ENCODE data around the gene PTPN14. TPM values are rescaled to one million over a fixed set of nuclear protein-coding genes. Genes with fewer than 3 reads are reported as not detected.

PTPN14 gene
- total and polyA plus RNA-seq, 5 donors from 2014 or later: 0.02 to 0.10 (median 0.06) TPM; not detected in 2

GRCh38 chr1:214435867-214436266 is 115.5 kb downstream of the PTPN14 start:
- H3K27ac ChIP-seq (ENCODE audit: insufficient read depth, low read length, poor library complexity, severe bottlenecking): no peak overlapping the region
- Mint-ChIP-seq H3K27me3 (no peaks in the 10 kb centered on the region), H3K27ac (no peak overlapping the region), H3K36me3 (peaks cover 3% of the 10 kb centered on the region), H3K9me3 (no peaks in the 10 kb centered on the region), H3K4me3 (no peak overlapping the region), H3K4me1 (peaks cover 7 to 29% (median 14%) of the 10 kb centered on the region in 4 donors)
- H3K9me3 ChIP-seq (ENCODE audit: control insufficient read depth in 2 of 2, low read length in 2 of 2): no peaks in the 10 kb centered on the region
- DNase-seq (no peak), ATAC-seq (ENCODE audit: low read depth in 2 of 2) (no peak)
- peaks cover 11% of the 10 kb centered on the region for H3K4me1 ChIP-seq (ENCODE audit: control insufficient read depth, insufficient read depth, low read length, poor library complexity, severe bottlenecking)
- H3K4me3 ChIP-seq (ENCODE audit: low read depth, low read length): no peak overlapping the region
- no peaks in the 10 kb centered on the region for H3K36me3 ChIP-seq (ENCODE audit: control insufficient read depth, insufficient read depth, low read length)
- no peaks in the 10 kb centered on the region for H3K27me3 ChIP-seq (ENCODE audit: control insufficient read depth, insufficient read depth, low read length)

DNA sequence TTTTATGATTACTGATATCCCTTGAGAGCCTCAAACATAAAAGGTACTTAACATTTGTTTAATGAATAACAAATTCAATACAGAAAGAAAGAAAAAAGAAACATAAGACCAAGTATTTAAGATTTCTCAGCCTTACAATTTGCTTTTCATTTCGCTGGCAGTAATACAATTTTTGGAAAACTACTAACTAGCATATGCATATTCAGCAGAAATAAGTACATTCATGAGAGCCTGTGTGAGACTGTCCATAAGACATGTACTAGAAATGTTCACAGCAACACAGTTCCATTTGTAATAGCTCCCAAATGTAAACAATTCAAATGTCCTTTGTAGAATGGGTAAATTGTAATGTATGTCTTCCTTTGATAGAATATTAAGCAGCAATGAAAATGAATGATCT is 119.2 kb downstream of the PTPN14 start:
- ATAC-seq (ENCODE audit: low read depth in 2 of 2) (no peak), DNase-seq (no peak)
- Mint-ChIP-seq H3K4me3 (no peak overlapping the region), H3K36me3 (peaks cover 3% of the 10 kb centered on the region), H3K9me3 (peaks cover 0 to 3% (median 0%) of the 10 kb centered on the region in 7 donors), H3K4me1 (peaks cover 14 to 20% (median 16%) of the 10 kb centered on the region in 4 donors), H3K27ac (no peak overlapping the region), H3K27me3 (no peaks in the 10 kb centered on the region)
- H3K4me3 ChIP-seq (ENCODE audit: low read depth, low read length): no peak overlapping the region
- no peaks in the 10 kb centered on the region for H3K36me3 ChIP-seq (ENCODE audit: control insufficient read depth, insufficient read depth, low read length)
- H3K9me3 ChIP-seq (ENCODE audit: control insufficient read depth in 2 of 2, low read length in 2 of 2): no peaks in the 10 kb centered on the region
- H3K27ac ChIP-seq (ENCODE audit: insufficient read depth, low read length, poor library complexity, severe bottlenecking): no peak overlapping the region
- H3K27me3 ChIP-seq (ENCODE audit: control insufficient read depth, insufficient read depth, low read length): no peaks in the 10 kb centered on the region
- H3K4me1 ChIP-seq (ENCODE audit: control insufficient read depth, insufficient read depth, low read length, poor library complexity, severe bottlenecking): peaks cover 19% of the 10 kb centered on the region

DNA sequence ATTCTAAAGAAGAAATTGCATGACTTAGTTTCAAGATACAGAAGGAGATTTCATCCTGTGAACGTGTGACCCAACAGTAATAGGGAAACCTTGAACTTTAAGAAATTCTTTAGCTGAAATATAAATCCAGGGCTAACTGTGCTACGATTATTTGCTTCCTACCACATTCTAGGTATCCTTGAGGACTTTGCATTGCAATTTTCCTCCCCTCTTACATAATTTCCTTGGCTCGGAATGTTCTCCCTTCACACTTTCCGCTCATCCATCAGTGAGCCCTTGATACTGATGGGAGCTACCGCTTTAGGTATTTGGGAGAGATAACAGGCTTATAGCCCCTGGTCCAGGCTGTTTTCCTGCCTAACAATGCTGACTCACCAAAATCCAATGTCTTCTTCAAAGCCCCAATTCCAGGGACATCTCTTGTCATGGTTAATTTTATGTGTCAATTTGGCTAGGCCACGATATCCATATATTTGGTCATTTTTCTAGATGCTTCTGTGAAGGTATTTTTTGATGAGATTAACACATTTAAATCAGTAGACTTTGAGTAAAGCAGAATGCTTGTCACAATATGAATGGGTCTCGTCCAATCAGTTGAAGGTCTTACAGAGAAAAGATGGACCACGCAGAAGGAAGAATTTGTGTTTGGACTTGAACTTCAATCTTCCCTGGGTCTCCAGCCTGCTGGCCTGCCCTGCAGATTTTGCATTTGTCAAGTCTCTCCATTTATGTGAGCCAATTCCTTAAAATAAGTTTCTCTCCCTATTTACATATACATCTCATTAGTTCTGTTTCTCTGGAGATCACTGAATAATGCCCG is 121.2 kb downstream of the PTPN14 start:
- Histone ChIP-seq H3K4me1 (ENCODE audit: control insufficient read depth, insufficient read depth, low read length, poor library complexity, severe bottlenecking) (peaks cover 19% of the 10 kb centered on the region), H3K27ac (ENCODE audit: insufficient read depth, low read length, poor library complexity, severe bottlenecking) (no peak overlapping the region), H3K4me3 (ENCODE audit: low read depth, low read length) (no peak overlapping the region), H3K27me3 (ENCODE audit: control insufficient read depth, insufficient read depth, low read length) (no peaks in the 10 kb centered on the region), H3K9me3 (ENCODE audit: control insufficient read depth in 2 of 2, low read length in 2 of 2) (no peaks in the 10 kb centered on the region), H3K36me3 (ENCODE audit: control insufficient read depth, insufficient read depth, low read length) (no peaks in the 10 kb centered on the region)
- Mint-ChIP-seq H3K36me3 (peaks cover 3% of the 10 kb centered on the region), H3K27ac (peak overlapping the region in 1 of 3 donors; percentile 42), H3K9me3 (peaks cover 0 to 3% (median 0%) of the 10 kb centered on the region in 7 donors), H3K4me3 (no peak overlapping the region), H3K27me3 (peaks cover 7% of the 10 kb centered on the region), H3K4me1 (peaks cover 14 to 26% (median 17%) of the 10 kb centered on the region in 4 donors)
- ATAC-seq (ENCODE audit: low read depth in 2 of 2) (no peak), DNase-seq (no peak)

- H3K27ac ChIP-seq (ENCODE audit: insufficient read depth, low read length, poor library complexity, severe bottlenecking): peak overlapping the region; percentile 44
- peak overlapping the region; percentile 26 to 70 (median 67) for H3K4me3 Mint-ChIP-seq
Observed at GRCh38 chr1:214427871-214428277, 123.5 kb downstream of the PTPN14 start.

GRCh38 chr1:214426426-214426812 is 125.0 kb downstream of the PTPN14 start:
- H3K9me3 Mint-ChIP-seq: peaks cover 0 to 3% (median 1%) of the 10 kb centered on the region in 7 donors
- H3K27me3 Mint-ChIP-seq: peaks cover 10% of the 10 kb centered on the region
- DNase-seq: no peak
- no peak for ATAC-seq (ENCODE audit: low read depth in 2 of 2)
- H3K27me3 ChIP-seq (ENCODE audit: control insufficient read depth, insufficient read depth, low read length): peaks cover 2% of the 10 kb centered on the region
- H3K27ac Mint-ChIP-seq: peak overlapping the region; percentile 23 to 70 (median 27)
- no peaks in the 10 kb centered on the region for H3K36me3 ChIP-seq (ENCODE audit: control insufficient read depth, insufficient read depth, low read length)
- no peak overlapping the region for H3K4me3 ChIP-seq (ENCODE audit: low read depth, low read length)
- H3K4me3 Mint-ChIP-seq: no peak overlapping the region
- H3K27ac ChIP-seq (ENCODE audit: insufficient read depth, low read length, poor library complexity, severe bottlenecking): no peak overlapping the region
- H3K4me1 ChIP-seq (ENCODE audit: control insufficient read depth, insufficient read depth, low read length, poor library complexity, severe bottlenecking): peaks cover 19% of the 10 kb centered on the region
- peaks cover 14 to 26% (median 17%) of the 10 kb centered on the region in 4 donors for H3K4me1 Mint-ChIP-seq
- no peaks in the 10 kb centered on the region for H3K9me3 ChIP-seq (ENCODE audit: control insufficient read depth in 2 of 2, low read length in 2 of 2)
- no peaks in the 10 kb centered on the region for H3K36me3 Mint-ChIP-seq

More at GRCh38 chr1:214427871-214428277, 123.5 kb downstream of the PTPN14 start:
- Histone ChIP-seq H3K36me3 (ENCODE audit: control insufficient read depth, insufficient read depth, low read length) (no peaks in the 10 kb centered on the region), H3K27me3 (ENCODE audit: control insufficient read depth, insufficient read depth, low read length) (no peaks in the 10 kb centered on the region), H3K4me3 (ENCODE audit: low read depth, low read length) (peak overlapping the region; percentile 60), H3K9me3 (ENCODE audit: control insufficient read depth in 2 of 2, low read length in 2 of 2) (no peaks in the 10 kb centered on the region), H3K4me1 (ENCODE audit: control insufficient read depth, insufficient read depth, low read length, poor library complexity, severe bottlenecking) (peaks cover 19% of the 10 kb centered on the region)
- Mint-ChIP-seq H3K27ac (peak overlapping the region; percentile 92 to 94 (median 93)), H3K9me3 (peaks cover 0 to 3% (median 0%) of the 10 kb centered on the region in 7 donors), H3K4me1 (peaks cover 14 to 26% (median 17%) of the 10 kb centered on the region in 4 donors), H3K36me3 (no peaks in the 10 kb centered on the region), H3K27me3 (peaks cover 10% of the 10 kb centered on the region)
- ATAC-seq (ENCODE audit: low read depth in 2 of 2): peak; percentile 97 to 98
- peak; percentile 23 to 96 (median 76) for DNase-seq

GRCh38 chr1:214425716-214426425 is 125.5 kb downstream of the PTPN14 start:
- Mint-ChIP-seq H3K27ac (peak overlapping the region; percentile 23 to 70 (median 61)), H3K9me3 (peaks cover 0 to 5% (median 1%) of the 10 kb centered on the region in 7 donors), H3K36me3 (no peaks in the 10 kb centered on the region), H3K4me3 (no peak overlapping the region), H3K27me3 (peaks cover 10% of the 10 kb centered on the region), H3K4me1 (peaks cover 14 to 26% (median 17%) of the 10 kb centered on the region in 4 donors)
- Histone ChIP-seq H3K4me3 (ENCODE audit: low read depth, low read length) (no peak overlapping the region), H3K9me3 (ENCODE audit: control insufficient read depth in 2 of 2, low read length in 2 of 2) (no peaks in the 10 kb centered on the region), H3K4me1 (ENCODE audit: control insufficient read depth, insufficient read depth, low read length, poor library complexity, severe bottlenecking) (peaks cover 19% of the 10 kb centered on the region), H3K27me3 (ENCODE audit: control insufficient read depth, insufficient read depth, low read length) (peaks cover 2% of the 10 kb centered on the region), H3K27ac (ENCODE audit: insufficient read depth, low read length, poor library complexity, severe bottlenecking) (no peak overlapping the region), H3K36me3 (ENCODE audit: control insufficient read depth, insufficient read depth, low read length) (no peaks in the 10 kb centered on the region)
- DNase-seq (no peak), ATAC-seq (ENCODE audit: low read depth in 2 of 2) (no peak)

GRCh38 chr1:214425101-214425500 is 126.3 kb downstream of the PTPN14 start:
- no peak for ATAC-seq (ENCODE audit: low read depth in 2 of 2)
- Mint-ChIP-seq H3K4me1 (peaks cover 14 to 26% (median 17%) of the 10 kb centered on the region in 4 donors), H3K27ac (peak overlapping the region in 1 of 3 donors; percentile 65)

More at GRCh38 chr1:214425101-214425500, 126.3 kb downstream of the PTPN14 start:
- H3K36me3 Mint-ChIP-seq: no peaks in the 10 kb centered on the region
- DNase-seq: no peak
- Histone ChIP-seq H3K4me3 (ENCODE audit: low read depth, low read length) (no peak overlapping the region), H3K4me1 (ENCODE audit: control insufficient read depth, insufficient read depth, low read length, poor library complexity, severe bottlenecking) (peaks cover 19% of the 10 kb centered on the region), H3K9me3 (ENCODE audit: control insufficient read depth in 2 of 2, low read length in 2 of 2) (no peaks in the 10 kb centered on the region), H3K27ac (ENCODE audit: insufficient read depth, low read length, poor library complexity, severe bottlenecking) (no peak overlapping the region), H3K27me3 (ENCODE audit: control insufficient read depth, insufficient read depth, low read length) (peaks cover 2% of the 10 kb centered on the region), H3K36me3 (ENCODE audit: control insufficient read depth, insufficient read depth, low read length) (no peaks in the 10 kb centered on the region)
- H3K27me3 Mint-ChIP-seq: peaks cover 10% of the 10 kb centered on the region
- H3K4me3 Mint-ChIP-seq: no peak overlapping the region
- H3K9me3 Mint-ChIP-seq: peaks cover 0 to 5% (median 0%) of the 10 kb centered on the region in 7 donors
